Calu3 (cell line): ENCODE results near the gene TOGARAM2. TPM values are rescaled to one million over a fixed set of nuclear protein-coding genes. Genes with fewer than 3 reads are reported as not detected.

Experiments used
- BruUV-seq: library from RNA; stranded (reverse); fragments of 400-500 nt; replicated peaks from 2 replicates; lab custom pipeline; 2021; lab: Mats Ljungman, UMichigan
- CTCF ChIA-PET: fragments of 300-600 bp; sonication (Branson Sonifier 250); formaldehyde crosslinking; loops from one replicate; lab custom pipeline; 2022; ENCODE audit warnings: antibody characterized with exemption; lab: Charles Lee
- DNase-seq: peaks from one replicate; pipeline ENCODE4 v3.0.0; 2022
- H3K27ac Mint-ChIP-seq: one replicate; pipeline ENCODE4 v1.8.0; 2022; ENCODE audit warnings: mixed read lengths; ENCODE audit not compliant: unreplicated experiment
- H3K27me3 Mint-ChIP-seq: one replicate; pipeline ENCODE4 v1.8.0; 2022; ENCODE audit warnings: mixed read lengths; ENCODE audit not compliant: unreplicated experiment
- H3K36me3 Mint-ChIP-seq: one replicate; pipeline ENCODE4 v1.8.0; 2022; ENCODE audit warnings: mild to moderate bottlenecking, moderate library complexity, mixed read lengths; ENCODE audit not compliant: insufficient read depth, unreplicated experiment
- H3K4me1 Mint-ChIP-seq: one replicate; pipeline ENCODE4 v1.8.0; 2022; ENCODE audit warnings: mild to moderate bottlenecking, low read depth, mixed read lengths; ENCODE audit not compliant: unreplicated experiment
- H3K4me3 Mint-ChIP-seq: one replicate; pipeline ENCODE4 v1.8.0; 2022; ENCODE audit warnings: mild to moderate bottlenecking, low read depth, moderate library complexity, mixed read lengths; ENCODE audit not compliant: unreplicated experiment
- H3K9me3 Mint-ChIP-seq: one replicate; pipeline ENCODE4 v1.8.0; 2022; ENCODE audit warnings: low read depth, mixed read lengths; ENCODE audit not compliant: unreplicated experiment
- CTCF ChIP-seq: fragments of 200-600 bp; IDR thresholded peaks from one replicate; pipeline ENCODE4 v1.8.0; 2022; ENCODE audit warnings: antibody characterized with exemption; ENCODE audit not compliant: unreplicated experiment
- intact Hi-C: fragments of 100-400 bp; cut with micrococcal nuclease; formaldehyde crosslinking; loops from one replicate; pipeline ENCODE4 v1.10.0; 2022; ENCODE audit not compliant: unreplicated experiment
- total RNA-seq: library from RNA; stranded (reverse); gene quantifications from 2 replicates; pipeline ENCODE4 v1.2.3, GENCODE V29; 2022

Gene TOGARAM2
- total RNA-seq, 1 experiment from 2014 or later, result 0.85 TPM

GRCh38 chr2:28994679-28995078 lies 13.6 kb downstream of the TOGARAM2 start:
- peaks cover 10% of the 10 kb centered on the region for H3K4me1 Mint-ChIP-seq
- TF ChIP-seq CTCF, result no peak
- H3K4me3 Mint-ChIP-seq, result no peak overlapping the region
- H3K9me3 Mint-ChIP-seq, result no peaks in the 10 kb centered on the region
- BruUV-seq, result no TSS peak
- intact Hi-C loops, result no loop called here
- DNase-seq, result no peak
- H3K27ac Mint-ChIP-seq, result no peak overlapping the region
- H3K27me3 Mint-ChIP-seq, result peaks cover 28% of the 10 kb centered on the region
- CTCF ChIA-PET, result no interaction called here
- H3K36me3 Mint-ChIP-seq, result no peaks in the 10 kb centered on the region

- no peak for TF ChIP-seq CTCF
- Mint-ChIP-seq H3K36me3 (no peaks in the 10 kb centered on the region), H3K9me3 (no peaks in the 10 kb centered on the region), H3K27ac (no peak overlapping the region), H3K4me3 (no peak overlapping the region), H3K4me1 (peaks cover 10% of the 10 kb centered on the region), H3K27me3 (peaks cover 28% of the 10 kb centered on the region)
- no TSS peak for BruUV-seq
- DNase-seq, result no peak
- CTCF ChIA-PET, result interaction anchor here (1.2 kb wide), 1 partner anchor 17 kb away, joined by 5 read pairs; no protein-coding TSS in a partner anchor
- intact Hi-C loops, result no loop called here
These were observed 15.0 kb downstream of the TOGARAM2 start for GRCh38 chr2:28995765-28996750.

GRCh38 chr2:28997237-28997846 lies 16.2 kb downstream of the TOGARAM2 start:
- no peak for DNase-seq
- CTCF ChIA-PET, result interaction anchor here (0.8 to 1.2 kb wide), 2 partner anchors 16 to 881 kb away, joined by 5 to 6 read pairs; no protein-coding TSS in a partner anchor
- BruUV-seq, result no TSS peak

More at GRCh38 chr2:28997237-28997846, 16.2 kb downstream of the TOGARAM2 start:
- peaks cover 28% of the 10 kb centered on the region for H3K27me3 Mint-ChIP-seq
- TF ChIP-seq CTCF, result no peak
- no peaks in the 10 kb centered on the region for H3K9me3 Mint-ChIP-seq
- intact Hi-C loops, result no loop called here
- no peak overlapping the region for H3K27ac Mint-ChIP-seq
- no peaks in the 10 kb centered on the region for H3K36me3 Mint-ChIP-seq
- H3K4me1 Mint-ChIP-seq, result peaks cover 10% of the 10 kb centered on the region
- no peak overlapping the region for H3K4me3 Mint-ChIP-seq
